ENCODE measurements around the gene SPG21.

DNA sequence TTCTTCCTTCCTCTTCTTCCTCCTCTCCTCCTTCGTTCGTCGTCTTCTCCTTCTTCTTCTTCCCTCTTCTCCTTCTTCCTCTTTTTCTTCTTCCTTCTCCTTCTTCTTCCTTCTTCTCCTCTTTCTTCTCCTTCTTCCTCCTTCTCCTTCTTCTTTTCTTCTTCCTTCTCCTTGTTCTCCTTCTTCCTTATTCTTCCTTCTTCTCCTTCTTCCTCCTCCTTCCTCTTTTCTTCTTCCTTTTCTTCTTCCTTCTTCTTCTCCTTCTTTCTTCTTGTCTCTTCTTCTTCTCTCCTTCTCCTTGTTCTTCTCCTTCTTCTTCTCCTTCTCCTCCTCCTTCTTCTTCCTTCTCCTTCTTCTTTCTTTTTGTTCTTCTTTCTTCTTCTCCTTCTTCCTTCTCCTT, 35.3 kb downstream of the SPG21 start:
- TF ChIP-seq ARNT (IDR thresholded peaks at IDR 0.05): no peak
- TF ChIP-seq FOXK2 (IDR thresholded peaks at IDR 0.05): no peak
- no peak for TF ChIP-seq BHLHE40 (IDR thresholded peaks at IDR 0.05; ENCODE audit: borderline replicate concordance)
- no peak for TF ChIP-seq LEF1 (IDR thresholded peaks at IDR 0.05; ENCODE audit: borderline replicate concordance)
- TF ChIP-seq FOXM1 (IDR thresholded peaks at IDR 0.05; ENCODE audit: borderline replicate concordance): no peak
- TF ChIP-seq SP1 (IDR thresholded peaks at IDR 0.05): no peak
- TF ChIP-seq SUZ12 (IDR thresholded peaks at IDR 0.05): no peak
- no peak for TF ChIP-seq FOXA1 (IDR thresholded peaks at IDR 0.05)
- TF ChIP-seq TARDBP (IDR thresholded peaks at IDR 0.05): no peak
